Skin of body (tissue), 3 donors: ENCODE data around the gene STC2. TPM values are rescaled to one million over a fixed set of nuclear protein-coding genes. Genes with fewer than 3 reads are reported as not detected.

Source experiments
- DNase-seq: peaks from one replicate; lab custom pipeline; 2025; lab: John Stamatoyannopoulos, UW
- small RNA-seq: library from RNA; depleted of rRNA; stranded (forward); fragments of <200 nt; gene quantifications from one replicate; pipeline ENCODE3, GENCODE V24; 2014; ENCODE audit warnings: low replicate concordance
- total RNA-seq: library from RNA; depleted of rRNA; stranded (reverse); fragments of >200 nt; gene quantifications from one replicate; pipeline ENCODE4 v1.2.3, GENCODE V29; 2014

Gene STC2
- total RNA-seq, 1 donor from 2014 or later: 0.69 TPM

GRCh38 chr5:173268750-173269432 is 59.3 kb downstream of the STC2 start:
- no peak for DNase-seq

DNA sequence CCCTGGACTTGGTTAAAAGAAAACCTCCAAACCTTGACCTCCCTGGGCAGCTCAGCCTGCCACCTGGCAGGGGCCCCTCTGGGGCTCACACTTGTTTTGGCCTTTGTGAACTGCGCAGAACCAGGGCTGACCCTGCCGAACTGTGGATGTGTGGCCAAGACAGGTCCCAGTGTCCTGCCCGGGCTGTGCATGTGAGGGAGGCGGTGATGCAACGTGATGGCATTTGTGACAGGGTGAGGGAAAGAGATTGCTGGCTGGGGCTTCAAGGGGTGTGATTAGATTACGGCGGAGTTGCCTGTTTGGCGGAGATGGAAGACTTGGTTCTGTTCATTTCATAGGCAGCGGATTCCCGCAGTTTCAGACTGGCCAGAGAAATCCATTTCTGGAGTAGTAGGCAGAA is 62.8 kb downstream of the STC2 start:
- no peak for DNase-seq

Small RNA genes within 50 kb of the gene (small RNA-seq; reads per million reads assigned to genes)
- gene MIR8056: not detected
- not detected for gene RNA5SP200
- gene RNU6-500P: not detected

Other genes starting within 250 kb of the STC2 start
- 14.1 TPM for gene BNIP1, start 183.9 kb downstream of the STC2 start, total RNA-seq
- not detected for gene NKX2-5, start 93.2 kb downstream of the STC2 start, total RNA-seq